Measurements from ENCODE around the gene CGRRF1. TPM values are rescaled to one million over a fixed set of nuclear protein-coding genes. Genes with fewer than 3 reads are reported as not detected.
A peak's percentile ranks its signal among the peaks of the same experiment; 100 is the strongest.

The CGRRF1 gene
- total and polyA plus RNA-seq, 2 experiments from 2014 or later, result 15.0 to 27.1 TPM

DNA sequence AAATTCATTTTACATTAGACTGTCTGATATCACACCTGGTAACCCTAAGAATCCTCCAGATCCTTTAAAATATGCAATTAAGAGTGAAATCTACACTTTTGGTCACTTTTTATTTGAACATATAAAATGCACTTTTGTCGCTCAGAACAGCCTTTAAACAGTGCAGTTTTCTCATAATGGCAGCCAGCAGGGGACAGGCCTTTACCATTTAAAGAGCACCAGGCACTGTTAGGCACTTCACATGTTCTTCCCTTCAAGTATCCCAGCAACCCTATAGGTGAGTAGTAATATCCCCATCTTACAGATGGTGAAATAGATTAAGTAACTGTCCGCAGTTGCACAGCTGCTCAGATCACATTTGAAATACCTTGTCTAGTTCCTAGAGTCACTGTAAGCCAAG, 45.9 kb downstream of the CGRRF1 start:
- H3K4me1 ChIP-seq (ENCODE audit: insufficient read depth), result no peaks in the 10 kb centered on the region
- no peaks in the 10 kb centered on the region for H3K36me3 ChIP-seq (ENCODE audit: low read depth)
- no peaks in the 10 kb centered on the region for H4K20me1 ChIP-seq (ENCODE audit: insufficient read depth)
- H3K9ac ChIP-seq, result no peak overlapping the region
- no peaks in the 10 kb centered on the region for H3F3A ChIP-seq (ENCODE audit: insufficient read depth)
- H3K27ac ChIP-seq, result no peak overlapping the region
- WGBS, 2 experiments (ENCODE audit: low coverage in 1 of 2, low lambda C conversion rate in 2 of 2, missing lambda C conversion rate in 2 of 2), result 79 to 87% methylated on average over 2 of the region's 2 CpGs
- DNase-seq, result no peak
- H3K9me2 ChIP-seq (ENCODE audit: insufficient read depth), result no peaks in the 10 kb centered on the region
- no peaks in the 10 kb centered on the region for H3K9me3 ChIP-seq (ENCODE audit: low read depth)
- H3K4me3 ChIP-seq, result no peak overlapping the region
- H3K27me3 ChIP-seq (replicated peaks; ENCODE audit: insufficient read depth), result no peaks in the 10 kb centered on the region
- in situ Hi-C loops (cut with MboI), result loop anchor here (25.0 kb wide), 1 partner anchor 432 kb away; no protein-coding TSS in a partner anchor
- no peak overlapping the region for H2AFZ ChIP-seq
- TF ChIP-seq EZH2phosphoT487 (IDR thresholded peaks at IDR 0.05; ENCODE audit: insufficient read depth, low read depth) (no peak), EZH2 (IDR thresholded peaks at IDR 0.05; ENCODE audit: insufficient read depth, poor library complexity, severe bottlenecking) (no peak)
- H3K79me2 ChIP-seq (ENCODE audit: insufficient read depth), result no peaks in the 10 kb centered on the region
- no peak overlapping the region for H3K4me2 ChIP-seq (ENCODE audit: unreplicated experiment)

DNA sequence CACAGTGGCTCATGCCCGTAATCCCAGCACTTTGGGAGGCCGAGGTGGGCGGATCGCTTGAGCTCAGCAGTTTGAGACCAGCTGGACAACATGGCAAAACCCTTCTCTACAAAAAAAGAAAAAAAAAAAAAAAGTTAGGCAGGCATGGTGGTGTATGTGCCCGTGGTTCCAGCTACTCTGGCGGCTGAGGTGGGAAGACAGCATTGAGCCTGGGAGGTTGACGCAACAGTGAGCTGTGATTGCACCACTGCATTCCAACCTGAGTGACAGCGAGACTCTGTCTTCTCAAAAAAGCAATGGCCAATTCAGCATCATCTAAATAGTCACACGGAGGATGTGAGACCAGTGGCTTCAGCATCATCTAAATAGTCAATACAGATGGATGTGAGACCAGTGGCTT, 46.8 kb downstream of the CGRRF1 start:
- Histone ChIP-seq H3K4me2 (ENCODE audit: unreplicated experiment) (no peak overlapping the region), H3K9me2 (ENCODE audit: insufficient read depth) (no peaks in the 10 kb centered on the region), H3K79me2 (ENCODE audit: insufficient read depth) (no peaks in the 10 kb centered on the region), H3K4me1 (ENCODE audit: insufficient read depth) (no peaks in the 10 kb centered on the region), H3K9ac (no peak overlapping the region), H3K36me3 (ENCODE audit: low read depth) (no peaks in the 10 kb centered on the region), H3K9me3 (ENCODE audit: low read depth) (no peaks in the 10 kb centered on the region), H3K27ac (no peak overlapping the region), H4K20me1 (ENCODE audit: insufficient read depth) (no peaks in the 10 kb centered on the region), H3K4me3 (no peak overlapping the region), H3F3A (ENCODE audit: insufficient read depth) (no peaks in the 10 kb centered on the region), H2AFZ (no peak overlapping the region), H3K27me3 (replicated peaks; ENCODE audit: insufficient read depth) (no peaks in the 10 kb centered on the region)
- no peak for DNase-seq
- 86 to 90% methylated on average over 9 of the region's 9 CpGs for WGBS, 2 experiments (ENCODE audit: low coverage in 1 of 2, low lambda C conversion rate in 2 of 2, missing lambda C conversion rate in 2 of 2)
- in situ Hi-C loops (cut with MboI), result loop anchor here (25.0 kb wide), 1 partner anchor 431 kb away; no protein-coding TSS in a partner anchor
- no peak for TF ChIP-seq EZH2phosphoT487 (IDR thresholded peaks at IDR 0.05; ENCODE audit: insufficient read depth, low read depth)
- TF ChIP-seq EZH2 (IDR thresholded peaks at IDR 0.05; ENCODE audit: insufficient read depth, poor library complexity, severe bottlenecking), result no peak

DNA sequence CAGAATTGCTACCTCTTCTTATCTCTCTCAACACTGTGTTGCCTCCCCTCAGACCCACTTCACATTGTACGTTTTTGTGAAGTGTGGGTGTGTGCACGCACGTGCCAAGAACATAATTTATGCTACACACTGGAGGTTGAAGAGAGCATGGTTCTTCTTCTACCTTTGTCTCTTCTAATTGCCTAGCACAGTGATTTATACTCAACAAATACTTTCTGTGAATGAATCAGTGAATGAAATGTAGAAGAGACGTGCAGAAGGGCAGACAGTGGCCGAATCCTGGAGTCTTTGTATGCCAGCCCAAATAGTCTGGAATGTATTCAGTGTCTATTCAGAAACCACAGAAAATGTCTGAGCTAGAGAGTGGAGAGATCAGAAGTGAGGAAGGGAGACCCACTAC, 52.6 kb downstream of the CGRRF1 start:
- Histone ChIP-seq H3K27me3 (replicated peaks; ENCODE audit: insufficient read depth) (no peaks in the 10 kb centered on the region), H3K79me2 (ENCODE audit: insufficient read depth) (peaks cover 7% of the 10 kb centered on the region), H3K27ac (peak overlapping the region; percentile 64), H3K4me1 (ENCODE audit: insufficient read depth) (peaks cover 30% of the 10 kb centered on the region), H3K9me2 (ENCODE audit: insufficient read depth) (no peaks in the 10 kb centered on the region), H3K9me3 (ENCODE audit: low read depth) (no peaks in the 10 kb centered on the region), H3K36me3 (ENCODE audit: low read depth) (no peaks in the 10 kb centered on the region), H3K4me2 (ENCODE audit: unreplicated experiment) (peak overlapping the region; percentile 91), H3K4me3 (peak overlapping the region; percentile 7), H3K9ac (peak overlapping the region; percentile 39), H3F3A (ENCODE audit: insufficient read depth) (peaks cover 30% of the 10 kb centered on the region), H4K20me1 (ENCODE audit: insufficient read depth) (no peaks in the 10 kb centered on the region), H2AFZ (0 out of 2 replicates have a peak overlapping the region, but pooled peaks have one; percentile 7)
- peak; percentile 79 for DNase-seq
- 16 to 18% methylated on average over 5 of the region's 5 CpGs for WGBS, 2 experiments (ENCODE audit: low coverage in 1 of 2, low lambda C conversion rate in 2 of 2, missing lambda C conversion rate in 2 of 2)
- in situ Hi-C loops (cut with MboI), result loop anchor here (10.0 to 25.0 kb wide), 2 partner anchors 212 to 425 kb away; no protein-coding TSS in a partner anchor
- TF ChIP-seq EZH2phosphoT487 (IDR thresholded peaks at IDR 0.05; ENCODE audit: insufficient read depth, low read depth), result no peak
- TF ChIP-seq EZH2 (IDR thresholded peaks at IDR 0.05; ENCODE audit: insufficient read depth, poor library complexity, severe bottlenecking), result no peak

DNA sequence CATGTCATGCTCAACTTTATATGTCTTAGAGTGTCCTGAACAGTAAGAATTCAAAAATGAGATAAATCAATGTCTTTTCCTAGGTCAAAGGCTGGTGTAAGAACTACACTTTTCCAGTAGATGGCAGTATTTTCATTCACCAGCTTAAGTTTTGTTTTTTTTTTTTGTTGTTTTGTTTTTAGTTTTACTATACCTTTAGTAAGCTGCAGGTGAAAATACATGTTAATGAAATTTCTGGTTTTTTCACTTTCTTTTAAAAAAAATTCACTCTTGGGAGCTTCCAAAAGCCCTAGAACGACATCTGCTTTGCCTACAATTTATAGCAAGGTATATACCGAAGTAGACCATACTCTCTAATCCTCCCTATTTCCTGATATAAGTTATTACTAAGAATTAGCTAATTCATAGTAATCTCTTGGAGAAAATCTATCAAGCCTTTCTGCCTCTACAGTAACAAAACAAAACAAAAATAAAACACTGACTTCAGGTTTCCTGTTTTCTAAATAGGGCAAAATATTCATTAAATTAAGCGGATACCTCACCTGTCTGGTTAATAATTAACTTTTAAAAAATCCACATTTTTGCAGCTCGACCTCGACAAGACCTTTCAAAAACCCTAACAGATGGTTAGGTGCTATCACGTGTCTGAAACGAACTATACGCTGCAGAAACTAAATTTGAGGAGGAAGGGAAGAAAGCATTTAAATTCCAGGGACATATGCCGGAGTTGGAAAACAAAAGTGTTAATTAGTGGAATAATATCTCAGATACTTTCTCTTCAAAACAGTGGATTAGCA, 54.6 kb downstream of the CGRRF1 start:
- H3K9ac ChIP-seq, result peak overlapping the region; percentile 87
- in situ Hi-C loops (cut with MboI), result loop anchor here (10.0 to 25.0 kb wide), 2 partner anchors 211 to 423 kb away; no protein-coding TSS in a partner anchor

More for the DNA sequence above, 54.6 kb downstream of the CGRRF1 start:
- Histone ChIP-seq H3K9me2 (ENCODE audit: insufficient read depth) (no peaks in the 10 kb centered on the region), H3K79me2 (ENCODE audit: insufficient read depth) (peaks cover 25% of the 10 kb centered on the region), H3K4me2 (ENCODE audit: unreplicated experiment) (peak overlapping the region; percentile 91), H3K27ac (peak overlapping the region; percentile 80), H3K36me3 (ENCODE audit: low read depth) (no peaks in the 10 kb centered on the region), H3K4me3 (peak overlapping the region; percentile 92), H3K4me1 (ENCODE audit: insufficient read depth) (peaks cover 36% of the 10 kb centered on the region), H3K9me3 (ENCODE audit: low read depth) (no peaks in the 10 kb centered on the region), H3F3A (ENCODE audit: insufficient read depth) (peaks cover 35% of the 10 kb centered on the region), H4K20me1 (ENCODE audit: insufficient read depth) (no peaks in the 10 kb centered on the region), H3K27me3 (replicated peaks; ENCODE audit: insufficient read depth) (no peaks in the 10 kb centered on the region), H2AFZ (peak overlapping the region; percentile 75)
- no peak for TF ChIP-seq EZH2phosphoT487 (IDR thresholded peaks at IDR 0.05; ENCODE audit: insufficient read depth, low read depth)
- TF ChIP-seq EZH2 (IDR thresholded peaks at IDR 0.05; ENCODE audit: insufficient read depth, poor library complexity, severe bottlenecking), result no peak
- DNase-seq, result peak; percentile 62
- 3% methylated on average over 9 of the region's 9 CpGs for WGBS, 2 experiments (ENCODE audit: low coverage in 1 of 2, low lambda C conversion rate in 2 of 2, missing lambda C conversion rate in 2 of 2)
